Chondrocyte (in vitro differentiated cells): ENCODE results near the gene UBE2S. TPM values are rescaled to one million over a fixed set of nuclear protein-coding genes. Genes with fewer than 3 reads are reported as not detected.
"Not testable (repeated sequence)": the region's sequence is repeated elsewhere in the genome, so short reads cannot be mapped to it uniquely, and the experiment has no call there.

ENCODE experiments used
- DNase-seq: peaks from one replicate; pipeline ENCODE4 v3.0.0; 2021; ENCODE audit warnings: mixed read lengths, low spot score
- H3K27ac Mint-ChIP-seq: one replicate; pipeline ENCODE4 v1.8.0; 2021; ENCODE audit warnings: mild to moderate bottlenecking, moderate library complexity, mixed read lengths; ENCODE audit not compliant: unreplicated experiment
- H3K27me3 Mint-ChIP-seq: 2 replicates; pipeline ENCODE4 v1.8.0; 2021; ENCODE audit warnings: low read depth, mixed read lengths
- H3K36me3 Mint-ChIP-seq: 2 replicates; pipeline ENCODE4 v1.8.0; 2021; ENCODE audit warnings: low read depth, mixed read lengths
- H3K4me1 Mint-ChIP-seq: 2 replicates; pipeline ENCODE4 v1.8.0; 2021; ENCODE audit warnings: low read depth, mild to moderate bottlenecking, mixed read lengths
- H3K4me3 Mint-ChIP-seq: one replicate; pipeline ENCODE4 v1.8.0; 2021; ENCODE audit warnings: mild to moderate bottlenecking, moderate library complexity, mixed read lengths; ENCODE audit not compliant: unreplicated experiment
- H3K9me3 Mint-ChIP-seq: 2 replicates; pipeline ENCODE4 v1.8.0; 2021; ENCODE audit warnings: low read depth, mixed read lengths
- CTCF ChIP-seq: fragments of 200-600 bp; sonication (generic); IDR thresholded peaks from 2 replicates; pipeline ENCODE4 v1.5.0; 2021; ENCODE audit warnings: antibody characterized with exemption, mild to moderate bottlenecking, moderate library complexity
- total RNA-seq: library from RNA; stranded (reverse); gene quantifications from 3 replicates; pipeline ENCODE4 v1.2.1, GENCODE V29; 2021

The UBE2S gene
- total RNA-seq, 1 donor from 2014 or later, result 79.7 TPM

DNA sequence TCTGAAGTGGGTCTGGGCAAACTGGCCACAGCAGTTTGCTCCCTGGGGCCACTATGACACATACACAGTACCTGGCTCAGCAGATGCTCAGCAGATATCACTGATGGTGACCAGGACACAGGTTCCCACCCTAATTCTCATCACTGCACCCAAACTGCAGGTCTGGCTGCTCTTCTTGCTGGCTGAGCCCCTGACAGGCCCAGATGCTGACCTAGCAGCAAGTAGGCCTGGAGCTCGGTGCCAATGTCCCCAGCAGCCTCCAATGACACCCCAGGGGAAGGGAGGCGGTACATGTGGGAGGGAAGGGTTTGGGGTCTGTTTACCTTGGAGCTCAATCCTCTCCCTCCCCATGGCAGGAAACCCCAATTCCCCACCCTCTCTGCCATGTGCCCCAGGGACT is 5.1 kb downstream of the UBE2S start:
- TF ChIP-seq CTCF, result no peak
- peaks cover 39% of the 10 kb centered on the region for H3K36me3 Mint-ChIP-seq
- no peaks in the 10 kb centered on the region for H3K27me3 Mint-ChIP-seq
- DNase-seq, result no peak
- peaks cover 25% of the 10 kb centered on the region for H3K4me1 Mint-ChIP-seq
- H3K9me3 Mint-ChIP-seq, result no peaks in the 10 kb centered on the region
- H3K4me3 Mint-ChIP-seq, result no peak overlapping the region
- H3K27ac Mint-ChIP-seq, result no peak overlapping the region

GRCh38 chr19:55401390-55401789 is 6.2 kb downstream of the UBE2S start:
- not testable (repeated sequence) for H3K27me3 Mint-ChIP-seq, DNase-seq, H3K4me3 Mint-ChIP-seq, H3K9me3 Mint-ChIP-seq, H3K27ac Mint-ChIP-seq
- Mint-ChIP-seq H3K4me1 (peaks cover 18% of the 10 kb centered on the region), H3K36me3 (peaks cover 36% of the 10 kb centered on the region)

- Mint-ChIP-seq H3K36me3 (peaks cover 27% of the 10 kb centered on the region), H3K9me3 (no peaks in the 10 kb centered on the region), H3K27me3 (no peaks in the 10 kb centered on the region), H3K4me3 (no peak overlapping the region), H3K27ac (no peak overlapping the region), H3K4me1 (peaks cover 9% of the 10 kb centered on the region)
- no peak for DNase-seq
- no peak for TF ChIP-seq CTCF
These were observed 7.1 kb downstream of the UBE2S start for GRCh38 chr19:55400281-55401087.

DNA sequence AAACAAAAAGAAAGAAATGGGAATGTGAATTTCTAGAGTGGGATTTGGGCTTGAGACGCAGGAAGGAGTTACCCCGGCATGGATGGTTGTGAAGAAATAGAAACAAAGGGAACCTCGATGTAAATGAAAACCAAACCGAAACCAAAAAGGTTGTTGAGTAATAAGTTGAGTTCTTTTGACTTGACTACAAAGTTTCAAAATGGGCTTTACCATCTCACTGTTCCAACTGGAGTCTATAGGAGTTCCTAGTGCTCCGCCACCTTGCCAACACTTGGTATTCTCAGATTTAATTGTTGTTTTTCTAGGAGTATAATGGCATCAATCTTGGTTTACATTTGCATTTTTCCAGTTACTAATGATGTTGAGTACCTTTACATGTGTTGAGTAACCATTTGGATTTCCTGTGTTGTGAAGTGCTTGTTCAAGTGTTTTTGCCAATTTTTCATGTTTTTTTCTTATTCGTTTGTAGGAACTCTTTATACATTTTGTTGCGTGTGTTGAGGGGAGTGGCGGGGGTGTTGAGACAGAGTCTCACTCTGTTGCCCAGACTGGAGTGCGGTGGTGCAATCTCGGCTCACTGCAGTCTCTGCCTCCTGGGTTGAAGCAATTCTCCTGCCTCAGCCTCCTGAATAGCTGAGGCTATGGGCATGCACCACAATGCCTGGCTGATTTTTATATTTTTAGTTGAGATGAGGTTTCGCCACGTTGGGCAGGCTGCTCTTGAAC is 9.2 kb downstream of the UBE2S start:
- Mint-ChIP-seq H3K36me3 (peaks cover 21% of the 10 kb centered on the region), H3K27me3 (no peaks in the 10 kb centered on the region), H3K27ac (no peak overlapping the region), H3K9me3 (no peaks in the 10 kb centered on the region), H3K4me3 (no peak overlapping the region), H3K4me1 (peaks cover 3% of the 10 kb centered on the region)
- TF ChIP-seq CTCF, result no peak
- DNase-seq, result no peak

GRCh38 chr19:55392820-55393761 is 14.5 kb downstream of the UBE2S start:
- no peak for TF ChIP-seq CTCF
- no peak overlapping the region for H3K4me3 Mint-ChIP-seq
- peak overlapping the region; percentile 49 for H3K27ac Mint-ChIP-seq
- no peaks in the 10 kb centered on the region for H3K9me3 Mint-ChIP-seq
- peaks cover 36% of the 10 kb centered on the region for H3K4me1 Mint-ChIP-seq
- no peak for DNase-seq
- peaks cover 5% of the 10 kb centered on the region for H3K36me3 Mint-ChIP-seq
- H3K27me3 Mint-ChIP-seq, result no peaks in the 10 kb centered on the region
